ENCODE data around the gene ABCA4. TPM values are rescaled to one million over a fixed set of nuclear protein-coding genes. Genes with fewer than 3 reads are reported as not detected.
"Not testable (repeated sequence)": the region's sequence is repeated elsewhere in the genome, so short reads cannot be mapped to it uniquely, and the experiment has no call there.

Gene ABCA4
- polyA plus RNA-seq, 1 experiment = 0.25 TPM

GRCh38 chr1:93999840-94000415 lies 121.0 kb downstream of the ABCA4 start:
- peaks cover 3% of the 10 kb centered on the region; the same call in 1 of the 2 replicates for H3K27me3 ChIP-seq (ENCODE audit: control insufficient read depth, insufficient read depth, low read length)
- CTCF ChIA-PET = interaction anchor here (0.8 kb wide), 1 partner anchor 26 kb away, joined by 3 read pairs; no protein-coding TSS in a partner anchor
- POLR2A ChIA-PET = no interaction called here
- no peak for TF ChIP-seq CTCF (IDR thresholded peaks at IDR 0.05; ENCODE audit: insufficient read depth, low read depth, low read length)
- H3K4me3 ChIP-seq (ENCODE audit: low read depth, low read length) = no peak overlapping the region
- H3K36me3 ChIP-seq (ENCODE audit: control insufficient read depth, insufficient read depth, low read length) = no peaks in the 10 kb centered on the region
- no peak for DNase-seq (ENCODE audit: low read depth)

GRCh38 chr1:93998532-93998931 lies 122.4 kb downstream of the ABCA4 start:
- H3K27me3 ChIP-seq (ENCODE audit: control insufficient read depth, insufficient read depth, low read length); POLR2A ChIA-PET; H3K36me3 ChIP-seq (ENCODE audit: control insufficient read depth, insufficient read depth, low read length); H3K4me3 ChIP-seq (ENCODE audit: low read depth, low read length); CTCF ChIA-PET; DNase-seq (ENCODE audit: low read depth): not testable (repeated sequence)

- ChIA-PET POLR2A (no interaction called here), CTCF (no interaction called here)
- Histone ChIP-seq H3K4me3 (ENCODE audit: low read depth, low read length) (no peak overlapping the region), H3K27me3 (ENCODE audit: control insufficient read depth, insufficient read depth, low read length) (peaks cover 2% of the 10 kb centered on the region; the same call in 1 of the 2 replicates), H3K36me3 (ENCODE audit: control insufficient read depth, insufficient read depth, low read length) (no peaks in the 10 kb centered on the region)
- TF ChIP-seq CTCF (IDR thresholded peaks at IDR 0.05; ENCODE audit: insufficient read depth, low read depth, low read length) = no peak
- no peak for DNase-seq (ENCODE audit: low read depth)
Measured at GRCh38 chr1:93997756-93998155, 123.2 kb downstream of the ABCA4 start.

GRCh38 chr1:93995837-93996536 lies 125.0 kb downstream of the ABCA4 start:
- no peak for DNase-seq (ENCODE audit: low read depth)
- H3K36me3 ChIP-seq (ENCODE audit: control insufficient read depth, insufficient read depth, low read length) = no peaks in the 10 kb centered on the region
- POLR2A ChIA-PET = no interaction called here
- no peak overlapping the region for H3K4me3 ChIP-seq (ENCODE audit: low read depth, low read length)
- no peaks in the 10 kb centered on the region; the same call in 1 of the 2 replicates for H3K27me3 ChIP-seq (ENCODE audit: control insufficient read depth, insufficient read depth, low read length)
- CTCF ChIA-PET = interaction anchor here (1.1 kb wide), 1 partner anchor 14 kb away, joined by 3 read pairs; no protein-coding TSS in a partner anchor
- TF ChIP-seq CTCF (IDR thresholded peaks at IDR 0.05; ENCODE audit: insufficient read depth, low read depth, low read length) = no peak

GRCh38 chr1:93993731-93994130 lies 127.2 kb downstream of the ABCA4 start:
- ChIA-PET POLR2A (no interaction called here), CTCF (no interaction called here)
- H3K36me3 ChIP-seq (ENCODE audit: control insufficient read depth, insufficient read depth, low read length) = no peaks in the 10 kb centered on the region
- TF ChIP-seq CTCF (IDR thresholded peaks at IDR 0.05; ENCODE audit: insufficient read depth, low read depth, low read length) = no peak
- no peak overlapping the region for H3K4me3 ChIP-seq (ENCODE audit: low read depth, low read length)
- DNase-seq (ENCODE audit: low read depth) = no peak
- no peaks in the 10 kb centered on the region; the same call in 1 of the 2 replicates for H3K27me3 ChIP-seq (ENCODE audit: control insufficient read depth, insufficient read depth, low read length)
